Renal cortex interstitium (tissue), 11 donors: ENCODE results near the gene WNT5A. TPM values are rescaled to one million over a fixed set of nuclear protein-coding genes. Genes with fewer than 3 reads are reported as not detected.

Experiments
- DNase-seq, 11 donors: peaks; one replicate each; pipeline ENCODE4 v3.0.0-alpha.2; 2013; ENCODE audit warnings: low read depth in 9 of 11, low spot score in 4 of 11; ENCODE audit errors: extremely low read depth in 1 of 11
- polyA plus RNA-seq, 3 donors: library from polyadenylated mRNA; unstranded; fragments of 120-200 nt; gene quantifications; one replicate each; pipeline ENCODE4 v1.2.1, GENCODE V29; 2013; ENCODE audit not compliant: insufficient read length in 3 of 3

WNT5A gene
- polyA plus RNA-seq, 3 donors, result 31.6 to 44.3 (median 39.9) TPM

GRCh38 chr3:55469957-55470526, 17.1 kb downstream of the WNT5A start:
- DNase-seq, result no peak

GRCh38 chr3:55468251-55468650, 18.9 kb downstream of the WNT5A start:
- DNase-seq, result no peak

- no peak for DNase-seq
These were observed 20.0 kb downstream of the WNT5A start for GRCh38 chr3:55467099-55467498.

GRCh38 chr3:55466526-55466925, 20.6 kb downstream of the WNT5A start:
- no peak for DNase-seq

- DNase-seq, result no peak
These were observed 25.2 kb downstream of the WNT5A start for GRCh38 chr3:55461896-55462295.

- no peak for DNase-seq
These were observed 27.3 kb downstream of the WNT5A start for GRCh38 chr3:55459838-55460237.

- no peak for DNase-seq
These were observed 28.8 kb downstream of the WNT5A start for GRCh38 chr3:55458181-55458790.

GRCh38 chr3:55455915-55456314, 31.2 kb downstream of the WNT5A start:
- DNase-seq, result no peak

GRCh38 chr3:55454611-55455010, 32.5 kb downstream of the WNT5A start:
- DNase-seq, result no peak

- no peak for DNase-seq
These were observed 33.1 kb downstream of the WNT5A start for GRCh38 chr3:55453886-55454496.

GRCh38 chr3:55452886-55453285, 34.2 kb downstream of the WNT5A start:
- no peak for DNase-seq

GRCh38 chr3:55449527-55449926, 37.6 kb downstream of the WNT5A start:
- no peak for DNase-seq

- no peak for DNase-seq
These were observed 40.3 kb downstream of the WNT5A start for GRCh38 chr3:55446850-55447249.

GRCh38 chr3:55445551-55445950, 41.6 kb downstream of the WNT5A start:
- peak; percentile 30 to 88 (median 53) for DNase-seq

- DNase-seq, result no peak
These were observed 43.8 kb downstream of the WNT5A start for GRCh38 chr3:55443346-55443745.

GRCh38 chr3:55442861-55443260, 44.2 kb downstream of the WNT5A start:
- no peak for DNase-seq

GRCh38 chr3:55441499-55441898, 45.6 kb downstream of the WNT5A start:
- DNase-seq, result no peak

GRCh38 chr3:55440104-55440708, 46.9 kb downstream of the WNT5A start:
- DNase-seq, result no peak

- DNase-seq, result no peak
These were observed 47.4 kb downstream of the WNT5A start for GRCh38 chr3:55439657-55440056.

- no peak for DNase-seq
These were observed 50.5 kb downstream of the WNT5A start for GRCh38 chr3:55436644-55437043.
